GM04503 (cell line): Measurements from ENCODE around the gene DSG2.
A peak's percentile ranks its signal among the peaks of the same experiment; 100 is the strongest.
"Not testable (repeated sequence)": the region's sequence is repeated elsewhere in the genome, so short reads cannot be mapped to it uniquely, and the experiment has no call there.

Source experiments
- DNase-seq: peaks from one replicate; pipeline ENCODE4 v3.0.0-alpha.2; 2012; ENCODE audit warnings: low read depth

The DSG2 gene

GRCh38 chr18:31497836-31498573 is at the start of gene DSG2:
DSG2 (plus strand) TSS chr18:31498177; CDS start chr18:31498252, 75 bp downstream.
- DNase-seq = no peak

DNA sequence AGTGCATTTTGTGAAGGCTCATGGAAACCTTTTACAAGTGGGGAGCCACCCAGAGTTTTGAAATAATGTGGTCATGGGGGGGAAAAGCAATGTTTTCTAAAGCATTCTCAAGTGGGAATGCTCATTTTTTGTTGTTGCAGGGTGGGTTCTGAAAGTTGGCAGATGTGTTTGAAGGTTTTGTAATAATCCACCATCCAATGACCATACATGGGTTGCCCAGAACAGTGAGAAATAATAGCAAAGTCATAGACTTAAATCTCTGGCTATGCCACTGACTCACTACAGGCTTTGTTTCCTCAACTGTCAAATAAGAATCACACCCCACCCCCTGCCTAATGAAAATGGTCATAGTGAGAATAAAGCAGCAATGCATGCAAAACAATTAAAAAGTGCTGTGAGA is 47.6 kb upstream of the DSG2 start:
- no peak for DNase-seq

- no peak for DNase-seq
These were observed 46.4 kb upstream of the DSG2 start for GRCh38 chr18:31451625-31452024.

GRCh38 chr18:31454066-31454708 is 43.8 kb upstream of the DSG2 start:
- peak; percentile 10 for DNase-seq

DNA sequence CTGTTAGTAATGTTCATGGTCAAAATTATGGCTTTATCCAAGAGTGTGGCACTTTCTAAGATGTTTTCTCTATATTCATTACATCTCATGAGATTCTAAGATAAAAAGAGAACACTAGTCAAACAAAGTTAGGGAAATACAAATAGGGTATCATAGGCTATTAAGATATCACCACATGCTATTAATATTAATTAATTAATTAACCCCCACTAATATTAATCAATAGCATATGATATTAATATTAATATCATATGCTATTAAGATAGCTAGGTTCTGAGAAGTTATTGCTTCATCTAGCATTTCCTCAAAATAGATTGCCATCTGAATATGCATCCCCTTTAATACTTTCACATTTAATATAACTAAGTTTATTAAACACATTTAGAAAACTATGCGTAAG is 28.3 kb upstream of the DSG2 start:
- DNase-seq = no peak

DNA sequence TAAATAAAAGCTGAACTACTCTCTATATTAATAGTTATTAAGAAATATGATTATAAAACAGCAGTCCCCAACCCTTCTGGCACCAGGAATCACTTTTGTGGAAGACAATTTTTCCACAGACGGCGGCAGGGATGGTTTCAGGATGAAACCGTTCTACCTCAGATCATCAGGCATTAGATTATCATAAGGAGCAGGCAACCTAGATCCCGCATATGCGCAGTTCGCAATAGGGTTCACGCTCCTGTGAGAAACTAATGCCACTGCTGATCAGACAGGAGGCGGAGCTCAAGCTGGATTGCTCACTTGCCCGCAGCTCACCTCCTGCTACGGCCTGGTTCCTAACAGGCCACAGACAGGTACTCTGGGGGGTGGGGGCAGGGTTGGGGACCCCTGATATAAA is 19.3 kb upstream of the DSG2 start:
- DNase-seq = no peak

- no peak for DNase-seq
These were observed 15.9 kb upstream of the DSG2 start for GRCh38 chr18:31482051-31482450.

DNA sequence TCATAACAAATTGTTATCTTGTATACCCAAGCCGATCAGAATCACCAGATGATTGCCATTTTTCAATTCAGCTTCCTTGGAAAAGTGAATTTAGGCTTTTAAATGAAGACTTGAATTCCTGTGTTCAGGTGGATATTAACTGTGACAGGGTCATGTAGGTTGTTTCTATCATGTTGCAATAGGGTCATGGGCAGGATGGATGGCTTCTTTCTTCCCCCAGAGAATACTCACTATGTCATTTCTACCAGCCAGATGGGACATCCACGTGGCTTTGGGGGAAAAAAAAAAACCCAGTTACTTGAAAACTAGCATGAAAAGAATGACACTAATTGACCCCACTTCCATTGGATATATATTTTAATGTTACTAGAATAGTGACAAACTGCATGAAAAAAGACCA is 14.6 kb upstream of the DSG2 start:
- no peak for DNase-seq

GRCh38 chr18:31484461-31484860 is 13.5 kb upstream of the DSG2 start:
- DNase-seq = no peak

- no peak for DNase-seq
These were observed 11.8 kb upstream of the DSG2 start for GRCh38 chr18:31486165-31486564.

GRCh38 chr18:31487246-31488015 is 10.5 kb upstream of the DSG2 start:
- DNase-seq = peak; percentile 27

GRCh38 chr18:31489311-31489710 is 8.7 kb upstream of the DSG2 start:
- DNase-seq = no peak

DNA sequence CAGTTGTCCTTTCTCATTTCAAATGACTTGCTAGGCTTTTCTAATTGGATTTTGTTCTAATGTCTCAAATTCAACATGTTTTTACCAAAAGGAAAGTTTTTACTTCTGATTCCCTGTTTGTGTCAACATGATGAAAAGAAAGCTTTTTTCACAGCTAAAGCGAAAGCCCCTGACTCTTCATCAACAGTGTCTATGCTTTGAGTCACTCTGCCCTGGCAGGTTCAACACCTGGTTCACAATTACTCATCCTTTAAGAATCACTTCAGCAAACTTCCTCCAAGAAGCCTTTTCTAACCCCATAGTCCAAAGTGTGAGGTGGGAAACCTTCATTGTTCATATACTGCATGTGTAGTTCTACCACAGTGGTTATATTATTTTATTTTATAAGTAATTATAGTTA is 7.6 kb upstream of the DSG2 start:
- no peak for DNase-seq

DNA sequence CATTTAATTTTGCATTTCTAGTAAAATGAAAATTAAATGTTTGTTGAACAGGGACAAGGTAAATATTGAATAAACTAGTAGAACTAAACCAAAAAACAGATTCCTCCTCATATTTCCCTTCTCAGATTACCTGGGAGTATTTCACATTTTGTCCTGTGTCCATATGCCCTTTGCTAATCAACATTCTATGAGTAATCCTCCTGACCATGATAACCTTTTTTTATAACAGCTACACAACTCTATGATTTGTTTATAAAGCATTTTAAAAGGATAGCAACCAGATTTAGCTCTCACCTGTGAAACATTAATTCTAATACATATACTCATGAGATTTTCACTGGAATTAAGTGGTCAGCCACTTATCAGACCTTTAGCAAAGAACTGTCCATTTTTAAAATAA is 7.1 kb upstream of the DSG2 start:
- no peak for DNase-seq

GRCh38 chr18:31491586-31491985 is 6.4 kb upstream of the DSG2 start:
- no peak for DNase-seq

DNA sequence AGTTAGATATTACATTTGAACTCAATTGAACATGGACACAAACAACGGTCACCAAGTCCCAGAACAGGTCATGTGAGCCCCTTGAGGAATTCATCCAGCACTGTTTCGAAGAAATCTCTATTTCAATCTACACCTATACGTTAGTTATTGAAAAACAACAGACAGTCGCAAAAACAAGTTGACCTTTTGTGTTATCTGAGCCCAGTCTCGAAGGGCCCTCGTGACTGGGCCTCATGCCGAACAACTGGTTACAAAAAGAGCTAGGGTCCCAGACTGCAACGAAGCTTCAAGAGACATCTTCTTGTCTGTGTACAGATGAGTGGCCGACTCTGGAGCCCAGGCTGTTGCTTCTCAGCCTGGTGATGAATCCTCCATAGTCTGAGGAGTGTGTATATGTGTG is 5.3 kb upstream of the DSG2 start:
- DNase-seq = no peak

DNA sequence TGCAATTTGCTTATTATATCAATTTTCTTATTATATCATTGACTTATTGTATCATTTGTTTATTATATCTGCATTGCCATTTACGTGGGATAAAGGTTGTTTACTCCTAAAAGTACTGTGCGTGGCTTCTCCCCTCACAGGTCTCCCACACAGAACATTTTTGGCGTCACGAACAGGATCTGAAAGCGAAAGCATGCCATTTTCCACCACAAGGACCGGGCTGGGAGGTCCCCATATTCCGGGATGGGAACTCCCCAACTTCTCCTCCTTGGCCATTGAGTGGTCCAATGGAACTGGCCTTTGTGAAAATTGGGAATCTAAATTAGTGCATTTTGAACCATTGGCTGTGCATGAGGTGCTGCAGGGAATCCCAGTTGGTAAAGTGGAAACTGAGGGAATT is 4.8 kb upstream of the DSG2 start:
- DNase-seq = no peak

DNA sequence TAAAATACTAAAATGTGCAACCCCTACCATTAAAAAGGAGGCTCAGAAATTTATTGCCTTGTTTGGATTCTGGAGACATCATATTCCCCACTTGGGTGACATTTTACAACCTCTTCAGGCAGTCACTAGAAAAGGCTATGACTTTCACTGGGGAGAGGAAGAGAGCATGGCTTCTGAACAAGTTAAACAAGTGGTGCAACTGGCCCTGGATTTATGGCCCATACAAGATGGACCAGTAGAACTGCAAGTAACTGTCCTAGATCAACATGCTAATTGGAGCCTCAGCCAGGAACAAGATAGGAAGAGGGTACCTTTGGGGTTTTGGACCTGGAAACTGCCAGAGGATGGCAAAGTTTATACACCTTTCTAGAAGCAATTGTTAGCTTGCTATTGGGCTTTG is 4.0 kb upstream of the DSG2 start:
- DNase-seq = no peak

DNA sequence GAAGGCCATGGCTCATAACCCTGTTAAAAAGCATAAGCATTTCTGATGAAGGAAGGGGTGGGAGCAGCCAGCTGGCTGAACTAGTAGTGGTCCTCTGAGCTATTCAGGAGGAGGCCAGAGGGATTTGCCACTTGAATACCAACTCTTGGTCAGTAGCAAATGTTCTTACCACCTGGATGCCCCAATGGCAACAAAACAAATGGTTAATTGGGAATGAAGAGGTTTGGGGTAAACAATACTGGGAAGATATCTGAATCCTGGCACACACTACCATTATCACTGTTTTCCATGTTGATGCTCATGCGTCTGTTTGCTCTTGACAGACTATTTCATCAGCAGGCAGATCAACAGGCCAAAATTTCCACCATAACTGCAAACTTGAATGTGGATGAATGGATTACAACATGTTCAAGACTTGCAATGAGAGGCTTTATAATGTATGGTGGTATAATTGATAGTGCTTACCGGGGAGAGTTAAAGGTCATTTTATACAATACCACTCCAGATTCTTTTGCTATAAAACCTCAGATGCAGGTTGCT is 3.2 kb upstream of the DSG2 start:
- DNase-seq = not testable (repeated sequence)

DNA sequence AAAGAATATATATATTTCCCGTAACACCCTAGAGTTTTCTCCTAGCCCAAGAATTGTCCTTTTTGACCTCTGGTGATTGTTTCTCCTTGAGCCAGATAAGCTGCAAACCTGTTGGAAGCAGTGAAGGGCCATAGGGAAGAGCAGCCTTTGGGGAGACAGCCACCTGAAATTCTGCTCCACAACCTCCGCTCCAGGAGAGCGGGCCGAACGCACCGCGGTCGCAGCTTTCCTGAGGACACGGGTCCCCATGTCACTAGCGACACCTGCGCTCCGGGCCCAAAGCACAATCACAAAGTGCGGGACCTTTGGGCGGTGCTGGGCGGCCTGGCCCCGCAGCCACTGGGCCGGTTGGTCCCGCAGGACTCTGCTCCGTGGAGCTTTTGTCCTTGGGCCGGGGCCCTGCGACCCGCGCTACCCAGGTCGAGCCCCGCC is 557 bp upstream of the DSG2 start:
- DNase-seq = no peak

DNA sequence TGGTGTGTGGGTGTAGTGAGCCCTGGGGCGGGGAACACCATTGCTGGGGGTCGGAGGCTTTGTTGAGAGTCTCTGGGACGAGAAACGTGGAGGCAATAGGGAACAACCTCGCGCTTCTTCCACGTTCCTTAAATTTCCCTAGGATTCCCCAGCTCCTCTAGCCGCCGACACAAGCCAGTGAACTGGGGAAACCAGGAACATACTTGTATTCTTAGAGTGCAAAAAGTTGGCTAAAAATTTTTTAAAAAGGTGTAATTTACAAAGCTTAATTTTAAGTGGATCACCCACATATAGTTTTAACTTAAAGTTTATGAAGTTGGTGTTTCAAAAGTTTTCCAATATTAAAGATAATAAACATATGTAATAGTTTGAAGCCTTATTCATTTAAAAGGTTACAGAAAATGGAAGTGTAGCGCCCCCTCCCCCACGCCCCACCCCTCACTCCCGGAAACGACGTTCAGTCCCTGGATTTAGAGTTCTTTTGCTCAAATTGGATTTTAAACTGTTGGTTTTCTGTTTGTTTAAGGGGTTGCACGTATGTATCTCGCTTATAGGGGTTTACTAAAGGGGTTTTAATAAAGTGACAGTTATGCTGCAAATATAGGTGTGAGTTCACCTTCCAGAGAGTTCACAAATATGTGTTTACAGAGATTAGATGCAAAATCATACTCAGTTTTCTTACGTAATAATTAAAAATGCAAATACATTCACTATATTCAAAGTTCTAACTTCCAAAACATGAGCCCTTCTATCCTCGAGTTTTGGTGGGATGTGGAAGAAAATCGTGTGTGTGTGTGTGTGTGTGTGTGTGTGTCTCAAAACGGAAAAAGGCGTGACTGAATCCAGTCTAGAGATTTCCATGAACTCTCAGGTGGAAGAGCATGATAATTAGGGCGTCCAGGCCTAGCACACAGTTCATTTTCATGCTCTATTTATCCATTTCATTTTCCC is 872 bp downstream of the DSG2 start:
- DNase-seq = no peak
